HEK293 (cell line): ENCODE measurements around the gene UPK1A.

Source experiments
- EGR2 ChIP-seq: fragments of 450-650 bp; formaldehyde crosslinking; IDR thresholded peaks from 2 replicates; pipeline ENCODE4 v1.5.1; 2016; ENCODE audit warnings: low read depth, missing biosample characterization, missing genetic modification characterization
- HOXA7 ChIP-seq: sonication (generic); formaldehyde crosslinking; IDR thresholded peaks from 2 replicates; pipeline ENCODE4 v1.8.1; 2022; ENCODE audit warnings: missing genetic modification reagents, borderline replicate concordance
- OSR2 ChIP-seq: fragments of 450-650 bp; formaldehyde crosslinking; IDR thresholded peaks from 2 replicates; pipeline ENCODE4 v1.5.1; 2016; ENCODE audit warnings: missing biosample characterization, missing genetic modification characterization
- SALL2 ChIP-seq: fragments of 450-650 bp; formaldehyde crosslinking; IDR thresholded peaks from 2 replicates; pipeline ENCODE4 v1.5.0; 2017; ENCODE audit warnings: missing biosample characterization, mild to moderate bottlenecking, missing genetic modification characterization, borderline replicate concordance
- SP2 ChIP-seq: fragments of 450-650 bp; formaldehyde crosslinking; IDR thresholded peaks from 2 replicates; pipeline ENCODE4 v1.5.1; 2016; ENCODE audit warnings: missing biosample characterization, missing genetic modification characterization
- WT1 ChIP-seq: fragments of 450-650 bp; formaldehyde crosslinking; IDR thresholded peaks from 2 replicates; pipeline ENCODE4 v1.5.1; 2016; ENCODE audit warnings: missing biosample characterization, missing genetic modification characterization
- ZFP37 ChIP-seq: fragments of 450-650 bp; formaldehyde crosslinking; IDR thresholded peaks from 2 replicates; pipeline ENCODE4 v1.5.1; 2016; ENCODE audit warnings: missing biosample characterization, missing genetic modification characterization
- ZIC2 ChIP-seq: fragments of 450-650 bp; formaldehyde crosslinking; IDR thresholded peaks from 2 replicates; pipeline ENCODE4 v1.5.1; 2016; ENCODE audit warnings: missing biosample characterization, missing genetic modification characterization
- ZNF133 ChIP-seq: fragments of 450-650 bp; formaldehyde crosslinking; IDR thresholded peaks from 2 replicates; pipeline ENCODE4 v1.5.1; 2016; ENCODE audit warnings: missing biosample characterization, missing genetic modification characterization
- ZNF155 ChIP-seq: fragments of 450-650 bp; formaldehyde crosslinking; IDR thresholded peaks from 2 replicates; pipeline ENCODE4 v1.5.1; 2016; ENCODE audit warnings: missing biosample characterization, missing genetic modification characterization
- ZNF221 ChIP-seq: fragments of 450-650 bp; formaldehyde crosslinking; IDR thresholded peaks from 2 replicates; pipeline ENCODE4 v1.5.1; 2017; ENCODE audit warnings: missing biosample characterization, missing genetic modification characterization, borderline replicate concordance
- ZNF302 ChIP-seq: fragments of 450-650 bp; formaldehyde crosslinking; IDR thresholded peaks from 2 replicates; pipeline ENCODE4 v1.5.1; 2016; ENCODE audit warnings: missing biosample characterization, missing genetic modification characterization, low read depth
- ZNF792 ChIP-seq: fragments of 450-650 bp; formaldehyde crosslinking; IDR thresholded peaks from 2 replicates; pipeline ENCODE4 v1.5.1; 2016; ENCODE audit warnings: missing biosample characterization, missing genetic modification characterization
- ZSCAN23 ChIP-seq: fragments of 450-650 bp; formaldehyde crosslinking; IDR thresholded peaks from 2 replicates; pipeline ENCODE4 v1.5.1; 2016; ENCODE audit warnings: missing biosample characterization, missing genetic modification characterization
- ZXDB ChIP-seq: fragments of 450-650 bp; formaldehyde crosslinking; IDR thresholded peaks from 2 replicates; pipeline ENCODE4 v1.5.1; 2016; ENCODE audit warnings: missing biosample characterization, missing genetic modification characterization
- TF ChIP-seq, protein P1 (sequence below): fragments of 450-650 bp; formaldehyde crosslinking; conservative IDR thresholded peaks from 2 replicates; pipeline ENCODE4 v1.5.1; 2016; ENCODE audit warnings: low read depth, missing biosample characterization, missing genetic modification characterization
- TF ChIP-seq, protein P2 (sequence below): fragments of 450-650 bp; IDR thresholded peaks from 2 replicates; pipeline ENCODE4 v1.5.1; 2018; ENCODE audit warnings: missing biosample characterization, mild to moderate bottlenecking, missing genetic modification characterization
- TF ChIP-seq, protein P3 (sequence below): fragments of 450-650 bp; formaldehyde crosslinking; conservative IDR thresholded peaks from 2 replicates; pipeline ENCODE4 v1.5.1; 2016; ENCODE audit warnings: low read depth, missing biosample characterization, missing genetic modification characterization
- TF ChIP-seq, protein P4 (sequence below): fragments of 450-650 bp; formaldehyde crosslinking; IDR thresholded peaks from 2 replicates; pipeline ENCODE4 v1.5.1; 2016; ENCODE audit warnings: missing biosample characterization, missing genetic modification characterization, borderline replicate concordance
- TF ChIP-seq, protein P5 (sequence below): fragments of 450-650 bp; formaldehyde crosslinking; IDR thresholded peaks from 2 replicates; pipeline ENCODE4 v1.5.0; 2017; ENCODE audit warnings: missing biosample characterization, missing genetic modification characterization, borderline replicate concordance
- TF ChIP-seq, protein P6 (sequence below): fragments of 450-650 bp; formaldehyde crosslinking; IDR thresholded peaks from 2 replicates; pipeline ENCODE4 v1.5.1; 2016; ENCODE audit warnings: missing biosample characterization, missing genetic modification characterization

The UPK1A gene

DNA sequence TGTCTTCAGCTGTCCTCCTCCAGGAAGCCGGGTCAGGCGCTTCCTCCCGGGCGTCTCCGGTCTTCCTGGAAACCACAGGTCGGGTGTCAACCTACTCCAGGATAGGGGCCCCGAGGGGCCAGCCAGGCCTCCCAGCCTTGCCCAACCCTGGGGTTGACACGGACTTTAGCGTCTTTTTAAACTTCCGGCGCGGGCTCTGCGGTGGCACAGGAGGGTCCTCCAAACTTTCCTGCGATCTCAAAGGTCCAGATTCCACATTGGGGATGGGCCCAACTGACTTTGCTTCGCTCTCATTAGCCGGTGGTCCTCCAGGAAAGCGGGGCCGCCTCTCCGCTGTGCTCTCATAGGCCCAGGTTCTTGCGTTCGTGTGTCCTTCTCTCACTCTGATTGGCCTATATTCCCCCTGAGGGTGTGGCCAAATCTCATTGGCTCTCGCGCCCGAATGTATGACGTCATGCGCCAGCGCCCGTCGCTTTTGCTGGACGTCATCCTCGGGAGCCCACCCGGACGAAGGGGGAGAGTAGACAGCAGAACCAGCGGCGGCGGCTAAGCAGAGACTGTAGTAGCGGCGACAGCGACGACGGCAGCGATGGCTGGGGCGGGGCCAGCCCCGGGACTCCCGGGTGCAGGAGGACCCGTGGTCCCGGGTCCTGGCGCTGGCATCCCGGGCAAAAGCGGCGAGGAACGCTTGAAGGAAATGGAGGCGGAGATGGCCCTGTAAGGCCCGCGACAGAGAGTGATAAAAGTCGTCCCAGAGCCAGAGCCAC, 37.6 kb upstream of the UPK1A start, which contains the start of gene RBM42 (continued):
- peak; percentile 100 for TF ChIP-seq SP2 (tag by site-specific recombination)
- no peak for TF ChIP-seq ZNF133 (tag by site-specific recombination)
- no peak for TF ChIP-seq HOXA7 (CRISPR knock-in tag)
- peak; percentile 73 for TF ChIP-seq OSR2 (tag by site-specific recombination)
- TF ChIP-seq ZSCAN23 (tag by site-specific recombination): peak; percentile 57; the same call in 1 of the 2 replicates
- TF ChIP-seq, protein P1, sequence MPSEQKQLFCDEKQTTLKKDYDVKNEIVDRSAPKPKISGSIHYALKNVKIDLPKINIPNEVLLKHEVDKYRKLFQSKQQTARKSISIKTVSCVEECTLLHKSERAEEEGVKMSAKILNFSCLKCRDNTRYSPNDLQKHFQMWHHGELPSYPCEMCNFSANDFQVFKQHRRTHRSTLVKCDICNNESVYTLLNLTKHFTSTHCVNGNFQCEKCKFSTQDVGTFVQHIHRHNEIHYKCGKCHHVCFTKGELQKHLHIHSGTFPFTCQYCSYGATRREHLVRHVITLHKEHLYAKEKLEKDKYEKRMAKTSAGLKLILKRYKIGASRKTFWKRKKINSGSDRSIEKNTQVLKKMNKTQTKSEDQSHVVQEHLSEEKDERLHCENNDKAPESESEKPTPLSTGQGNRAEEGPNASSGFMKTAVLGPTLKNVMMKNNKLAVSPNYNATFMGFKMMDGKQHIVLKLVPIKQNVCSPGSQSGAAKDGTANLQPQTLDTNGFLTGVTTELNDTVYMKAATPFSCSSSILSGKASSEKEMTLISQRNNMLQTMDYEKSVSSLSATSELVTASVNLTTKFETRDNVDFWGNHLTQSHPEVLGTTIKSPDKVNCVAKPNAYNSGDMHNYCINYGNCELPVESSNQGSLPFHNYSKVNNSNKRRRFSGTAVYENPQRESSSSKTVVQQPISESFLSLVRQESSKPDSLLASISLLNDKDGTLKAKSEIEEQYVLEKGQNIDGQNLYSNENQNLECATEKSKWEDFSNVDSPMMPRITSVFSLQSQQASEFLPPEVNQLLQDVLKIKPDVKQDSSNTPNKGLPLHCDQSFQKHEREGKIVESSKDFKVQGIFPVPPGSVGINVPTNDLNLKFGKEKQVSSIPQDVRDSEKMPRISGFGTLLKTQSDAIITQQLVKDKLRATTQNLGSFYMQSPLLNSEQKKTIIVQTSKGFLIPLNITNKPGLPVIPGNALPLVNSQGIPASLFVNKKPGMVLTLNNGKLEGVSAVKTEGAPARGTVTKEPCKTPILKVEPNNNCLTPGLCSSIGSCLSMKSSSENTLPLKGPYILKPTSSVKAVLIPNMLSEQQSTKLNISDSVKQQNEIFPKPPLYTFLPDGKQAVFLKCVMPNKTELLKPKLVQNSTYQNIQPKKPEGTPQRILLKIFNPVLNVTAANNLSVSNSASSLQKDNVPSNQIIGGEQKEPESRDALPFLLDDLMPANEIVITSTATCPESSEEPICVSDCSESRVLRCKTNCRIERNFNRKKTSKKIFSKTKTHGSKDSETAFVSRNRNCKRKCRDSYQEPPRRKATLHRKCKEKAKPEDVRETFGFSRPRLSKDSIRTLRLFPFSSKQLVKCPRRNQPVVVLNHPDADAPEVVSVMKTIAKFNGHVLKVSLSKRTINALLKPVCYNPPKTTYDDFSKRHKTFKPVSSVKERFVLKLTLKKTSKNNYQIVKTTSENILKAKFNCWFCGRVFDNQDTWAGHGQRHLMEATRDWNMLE: peak; percentile 81
- 0 out of 2 replicates have a peak, but pooled peaks have one; percentile 66 for TF ChIP-seq ZNF792 (tag by site-specific recombination)
- TF ChIP-seq, protein P2, sequence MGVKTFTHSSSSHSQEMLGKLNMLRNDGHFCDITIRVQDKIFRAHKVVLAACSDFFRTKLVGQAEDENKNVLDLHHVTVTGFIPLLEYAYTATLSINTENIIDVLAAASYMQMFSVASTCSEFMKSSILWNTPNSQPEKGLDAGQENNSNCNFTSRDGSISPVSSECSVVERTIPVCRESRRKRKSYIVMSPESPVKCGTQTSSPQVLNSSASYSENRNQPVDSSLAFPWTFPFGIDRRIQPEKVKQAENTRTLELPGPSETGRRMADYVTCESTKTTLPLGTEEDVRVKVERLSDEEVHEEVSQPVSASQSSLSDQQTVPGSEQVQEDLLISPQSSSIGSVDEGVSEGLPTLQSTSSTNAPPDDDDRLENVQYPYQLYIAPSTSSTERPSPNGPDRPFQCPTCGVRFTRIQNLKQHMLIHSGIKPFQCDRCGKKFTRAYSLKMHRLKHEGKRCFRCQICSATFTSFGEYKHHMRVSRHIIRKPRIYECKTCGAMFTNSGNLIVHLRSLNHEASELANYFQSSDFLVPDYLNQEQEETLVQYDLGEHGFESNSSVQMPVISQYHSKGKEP (tag by site-specific recombination): no peak
- TF ChIP-seq, protein P3, sequence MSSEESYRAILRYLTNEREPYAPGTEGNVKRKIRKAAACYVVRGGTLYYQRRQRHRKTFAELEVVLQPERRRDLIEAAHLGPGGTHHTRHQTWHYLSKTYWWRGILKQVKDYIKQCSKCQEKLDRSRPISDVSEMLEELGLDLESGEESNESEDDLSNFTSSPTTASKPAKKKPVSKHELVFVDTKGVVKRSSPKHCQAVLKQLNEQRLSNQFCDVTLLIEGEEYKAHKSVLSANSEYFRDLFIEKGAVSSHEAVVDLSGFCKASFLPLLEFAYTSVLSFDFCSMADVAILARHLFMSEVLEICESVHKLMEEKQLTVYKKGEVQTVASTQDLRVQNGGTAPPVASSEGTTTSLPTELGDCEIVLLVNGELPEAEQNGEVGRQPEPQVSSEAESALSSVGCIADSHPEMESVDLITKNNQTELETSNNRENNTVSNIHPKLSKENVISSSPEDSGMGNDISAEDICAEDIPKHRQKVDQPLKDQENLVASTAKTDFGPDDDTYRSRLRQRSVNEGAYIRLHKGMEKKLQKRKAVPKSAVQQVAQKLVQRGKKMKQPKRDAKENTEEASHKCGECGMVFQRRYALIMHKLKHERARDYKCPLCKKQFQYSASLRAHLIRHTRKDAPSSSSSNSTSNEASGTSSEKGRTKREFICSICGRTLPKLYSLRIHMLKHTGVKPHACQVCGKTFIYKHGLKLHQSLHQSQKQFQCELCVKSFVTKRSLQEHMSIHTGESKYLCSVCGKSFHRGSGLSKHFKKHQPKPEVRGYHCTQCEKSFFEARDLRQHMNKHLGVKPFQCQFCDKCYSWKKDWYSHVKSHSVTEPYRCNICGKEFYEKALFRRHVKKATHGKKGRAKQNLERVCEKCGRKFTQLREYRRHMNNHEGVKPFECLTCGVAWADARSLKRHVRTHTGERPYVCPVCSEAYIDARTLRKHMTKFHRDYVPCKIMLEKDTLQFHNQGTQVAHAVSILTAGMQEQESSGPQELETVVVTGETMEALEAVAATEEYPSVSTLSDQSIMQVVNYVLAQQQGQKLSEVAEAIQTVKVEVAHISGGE (tag by site-specific recombination): peak; percentile 84
- peak; percentile 85; the same call in 1 of the 2 replicates for TF ChIP-seq ZFP37 (tag by site-specific recombination)
- TF ChIP-seq ZIC2: peak; percentile 45; the same call in 1 of the 2 replicates
- TF ChIP-seq, protein P4, sequence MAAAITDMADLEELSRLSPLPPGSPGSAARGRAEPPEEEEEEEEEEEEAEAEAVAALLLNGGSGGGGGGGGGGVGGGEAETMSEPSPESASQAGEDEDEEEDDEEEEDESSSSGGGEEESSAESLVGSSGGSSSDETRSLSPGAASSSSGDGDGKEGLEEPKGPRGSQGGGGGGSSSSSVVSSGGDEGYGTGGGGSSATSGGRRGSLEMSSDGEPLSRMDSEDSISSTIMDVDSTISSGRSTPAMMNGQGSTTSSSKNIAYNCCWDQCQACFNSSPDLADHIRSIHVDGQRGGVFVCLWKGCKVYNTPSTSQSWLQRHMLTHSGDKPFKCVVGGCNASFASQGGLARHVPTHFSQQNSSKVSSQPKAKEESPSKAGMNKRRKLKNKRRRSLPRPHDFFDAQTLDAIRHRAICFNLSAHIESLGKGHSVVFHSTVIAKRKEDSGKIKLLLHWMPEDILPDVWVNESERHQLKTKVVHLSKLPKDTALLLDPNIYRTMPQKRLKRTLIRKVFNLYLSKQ (tag by site-specific recombination): no peak
- no peak for TF ChIP-seq SALL2
- no peak for TF ChIP-seq ZNF155
- TF ChIP-seq WT1 (tag by site-specific recombination): peak; percentile 78
- TF ChIP-seq ZNF221 (tag by site-specific recombination): no peak
- TF ChIP-seq ZXDB (tag by site-specific recombination): peak; percentile 99
- TF ChIP-seq, protein P5, sequence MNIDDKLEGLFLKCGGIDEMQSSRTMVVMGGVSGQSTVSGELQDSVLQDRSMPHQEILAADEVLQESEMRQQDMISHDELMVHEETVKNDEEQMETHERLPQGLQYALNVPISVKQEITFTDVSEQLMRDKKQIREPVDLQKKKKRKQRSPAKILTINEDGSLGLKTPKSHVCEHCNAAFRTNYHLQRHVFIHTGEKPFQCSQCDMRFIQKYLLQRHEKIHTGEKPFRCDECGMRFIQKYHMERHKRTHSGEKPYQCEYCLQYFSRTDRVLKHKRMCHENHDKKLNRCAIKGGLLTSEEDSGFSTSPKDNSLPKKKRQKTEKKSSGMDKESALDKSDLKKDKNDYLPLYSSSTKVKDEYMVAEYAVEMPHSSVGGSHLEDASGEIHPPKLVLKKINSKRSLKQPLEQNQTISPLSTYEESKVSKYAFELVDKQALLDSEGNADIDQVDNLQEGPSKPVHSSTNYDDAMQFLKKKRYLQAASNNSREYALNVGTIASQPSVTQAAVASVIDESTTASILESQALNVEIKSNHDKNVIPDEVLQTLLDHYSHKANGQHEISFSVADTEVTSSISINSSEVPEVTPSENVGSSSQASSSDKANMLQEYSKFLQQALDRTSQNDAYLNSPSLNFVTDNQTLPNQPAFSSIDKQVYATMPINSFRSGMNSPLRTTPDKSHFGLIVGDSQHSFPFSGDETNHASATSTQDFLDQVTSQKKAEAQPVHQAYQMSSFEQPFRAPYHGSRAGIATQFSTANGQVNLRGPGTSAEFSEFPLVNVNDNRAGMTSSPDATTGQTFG (tag by site-specific recombination): peak; percentile 89; the same call in 1 of the 2 replicates
- TF ChIP-seq EGR2 (tag by site-specific recombination): peak; percentile 63
- TF ChIP-seq, protein P6, sequence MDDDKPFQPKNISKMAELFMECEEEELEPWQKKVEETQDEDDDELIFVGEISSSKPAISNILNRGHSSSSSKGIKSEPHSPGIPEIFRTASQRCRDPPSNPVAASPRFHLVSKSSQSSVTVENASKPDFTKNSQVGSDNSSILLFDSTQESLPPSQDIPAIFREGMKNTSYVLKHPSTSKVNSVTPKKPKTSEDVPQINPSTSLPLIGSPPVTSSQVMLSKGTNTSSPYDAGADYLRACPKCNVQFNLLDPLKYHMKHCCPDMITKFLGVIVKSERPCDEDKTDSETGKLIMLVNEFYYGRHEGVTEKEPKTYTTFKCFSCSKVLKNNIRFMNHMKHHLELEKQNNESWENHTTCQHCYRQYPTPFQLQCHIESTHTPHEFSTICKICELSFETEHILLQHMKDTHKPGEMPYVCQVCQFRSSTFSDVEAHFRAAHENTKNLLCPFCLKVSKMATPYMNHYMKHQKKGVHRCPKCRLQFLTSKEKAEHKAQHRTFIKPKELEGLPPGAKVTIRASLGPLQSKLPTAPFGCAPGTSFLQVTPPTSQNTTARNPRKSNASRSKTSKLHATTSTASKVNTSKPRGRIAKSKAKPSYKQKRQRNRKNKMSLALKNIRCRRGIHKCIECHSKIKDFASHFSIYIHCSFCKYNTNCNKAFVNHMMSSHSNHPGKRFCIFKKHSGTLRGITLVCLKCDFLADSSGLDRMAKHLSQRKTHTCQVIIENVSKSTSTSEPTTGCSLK (tag by site-specific recombination): no peak
- no peak for TF ChIP-seq ZNF302
